Transverse colon (tissue), 4 donors: ENCODE results near the gene MAFF.

Source experiments
- EP300 ChIP-seq: sonication (generic); formaldehyde crosslinking; IDR thresholded peaks from one replicate; pipeline ENCODE4 v1.6.1; 2017; ENCODE audit warnings: antibody characterized with exemption, low read depth
- POLR2A ChIP-seq: fragments of 450-650 bp; IDR thresholded peaks from one replicate; pipeline ENCODE4 v1.6.1; 2016; ENCODE audit warnings: antibody characterized with exemption, mild to moderate bottlenecking, moderate library complexity
- POLR2AphosphoS5 ChIP-seq, 3 donors: sonication (generic); formaldehyde crosslinking; IDR thresholded peaks; one replicate each; pipeline ENCODE4 v1.6.1; 2016; ENCODE audit warnings: antibody characterized with exemption in 3 of 3
- TF ChIP-seq, protein P1 (sequence below), 5 experiments: fragments of 200-600 bp in 3 of 5; fragments of 450-650 bp in 2 of 5; sonication (generic) in 3 of 5; IDR thresholded peaks; 1 replicate in 2 of 5; 2 replicates in 3 of 5; pipeline ENCODE4 v1.5.1; 2016 to 2017; ENCODE audit warnings: antibody characterized with exemption in 5 of 5, inconsistent platforms in 3 of 5, mild to moderate bottlenecking in 2 of 5, moderate library complexity in 1 of 5

GRCh38 chr22:38187413-38188212, 14.2 kb upstream of the MAFF start:
- TF ChIP-seq, protein P1, sequence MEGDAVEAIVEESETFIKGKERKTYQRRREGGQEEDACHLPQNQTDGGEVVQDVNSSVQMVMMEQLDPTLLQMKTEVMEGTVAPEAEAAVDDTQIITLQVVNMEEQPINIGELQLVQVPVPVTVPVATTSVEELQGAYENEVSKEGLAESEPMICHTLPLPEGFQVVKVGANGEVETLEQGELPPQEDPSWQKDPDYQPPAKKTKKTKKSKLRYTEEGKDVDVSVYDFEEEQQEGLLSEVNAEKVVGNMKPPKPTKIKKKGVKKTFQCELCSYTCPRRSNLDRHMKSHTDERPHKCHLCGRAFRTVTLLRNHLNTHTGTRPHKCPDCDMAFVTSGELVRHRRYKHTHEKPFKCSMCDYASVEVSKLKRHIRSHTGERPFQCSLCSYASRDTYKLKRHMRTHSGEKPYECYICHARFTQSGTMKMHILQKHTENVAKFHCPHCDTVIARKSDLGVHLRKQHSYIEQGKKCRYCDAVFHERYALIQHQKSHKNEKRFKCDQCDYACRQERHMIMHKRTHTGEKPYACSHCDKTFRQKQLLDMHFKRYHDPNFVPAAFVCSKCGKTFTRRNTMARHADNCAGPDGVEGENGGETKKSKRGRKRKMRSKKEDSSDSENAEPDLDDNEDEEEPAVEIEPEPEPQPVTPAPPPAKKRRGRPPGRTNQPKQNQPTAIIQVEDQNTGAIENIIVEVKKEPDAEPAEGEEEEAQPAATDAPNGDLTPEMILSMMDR (IDR thresholded peaks at IDR 0.05): no peak
- no peak for TF ChIP-seq POLR2A
- no peak for TF ChIP-seq EP300
- TF ChIP-seq POLR2AphosphoS5 (IDR thresholded peaks at IDR 0.05): no peak
